Upper lobe of right lung (tissue), 1 donor: ENCODE data around the gene PPARA. TPM values are rescaled to one million over a fixed set of nuclear protein-coding genes. Genes with fewer than 3 reads are reported as not detected.
A peak's percentile ranks its signal among the peaks of the same experiment; 100 is the strongest.

ENCODE experiments used
- ATAC-seq: fragments of 200-7000 bp; cut with Tn5 transposase; one replicate; pipeline ENCODE4 v1.9.1; 2020; ENCODE audit warnings: mild to moderate bottlenecking, moderate library complexity
- DNase-seq: peaks from one replicate; pipeline ENCODE4 v3.0.0-alpha.2; 2020
- H3K27ac ChIP-seq: fragments of 200-600 bp; one replicate; pipeline ENCODE4 v1.8.0; 2022
- H3K27me3 ChIP-seq: fragments of 200-600 bp; one replicate; pipeline ENCODE4 v1.8.0; 2022; ENCODE audit warnings: mild to moderate bottlenecking
- H3K36me3 ChIP-seq: fragments of 200-600 bp; one replicate; pipeline ENCODE4 v1.8.0; 2022
- H3K4me1 ChIP-seq: fragments of 200-600 bp; one replicate; pipeline ENCODE4 v1.8.0; 2022
- H3K4me3 ChIP-seq: fragments of 200-600 bp; one replicate; pipeline ENCODE4 v1.8.0; 2022; ENCODE audit warnings: mild to moderate bottlenecking
- H3K9me3 ChIP-seq: fragments of 200-600 bp; one replicate; pipeline ENCODE4 v1.8.0; 2022
- CTCF ChIP-seq: fragments of 200-600 bp; IDR thresholded peaks from one replicate; pipeline ENCODE4 v1.8.0; 2022; ENCODE audit warnings: antibody characterized with exemption
- intact Hi-C: fragments of 100-400 bp; cut with DNase I; formaldehyde crosslinking; loops from one replicate; pipeline ENCODE4 v1.11.0; 2022
- total RNA-seq: library from RNA; stranded (reverse); fragmentation: NEBNext Ultra II Directional; extraction: Animal tissue kit (Norgen Biotek cat#: 25700); gene quantifications from one replicate; pipeline ENCODE4 v1.2.1, GENCODE V29; 2021
- donor health status: DM: no; HTN: yes; CAD: no; lungs with severe emphysema.

The PPARA gene
- total RNA-seq, 1 donor from 2014 or later = 18.4 TPM

GRCh38 chr22:46224044-46224897, 73.9 kb downstream of the PPARA start:
- intact Hi-C loops = no loop called here
- ATAC-seq (no peak), DNase-seq (no peak)
- no peak overlapping the region for H3K4me3 ChIP-seq
- H3K27me3 ChIP-seq = no peaks in the 10 kb centered on the region
- H3K27ac ChIP-seq = no peak overlapping the region
- no peaks in the 10 kb centered on the region for H3K4me1 ChIP-seq
- H3K9me3 ChIP-seq = no peaks in the 10 kb centered on the region
- no peak for TF ChIP-seq CTCF
- H3K36me3 ChIP-seq = peaks cover 37% of the 10 kb centered on the region

DNA sequence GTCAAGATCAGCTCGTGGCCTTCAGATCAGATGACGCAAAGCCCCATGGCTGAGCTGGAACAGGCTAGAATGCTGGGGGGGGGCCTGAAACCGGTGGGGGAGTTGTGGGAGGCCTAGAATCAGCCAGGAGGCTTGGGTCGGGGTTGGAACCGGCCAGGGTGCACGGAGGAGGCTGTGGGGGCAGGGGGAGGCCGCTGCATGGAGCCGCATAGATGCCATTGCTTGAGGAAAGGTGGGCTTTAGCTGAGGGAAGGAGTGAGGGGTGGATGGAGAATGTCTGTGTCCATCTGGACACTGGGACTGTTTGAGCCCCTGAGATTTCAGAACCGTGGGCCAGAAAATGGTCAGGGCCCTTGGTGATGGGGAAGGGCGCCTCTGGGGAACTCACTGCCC, 74.6 kb downstream of the PPARA start:
- Histone ChIP-seq H3K36me3 (peaks cover 31% of the 10 kb centered on the region), H3K4me1 (no peaks in the 10 kb centered on the region), H3K9me3 (no peaks in the 10 kb centered on the region), H3K27me3 (no peaks in the 10 kb centered on the region), H3K4me3 (no peak overlapping the region), H3K27ac (no peak overlapping the region)
- no peak for ATAC-seq
- TF ChIP-seq CTCF = no peak
- intact Hi-C loops = no loop called here
- DNase-seq = no peak

- H3K27me3 ChIP-seq = no peaks in the 10 kb centered on the region
- TF ChIP-seq CTCF = no peak
- peaks cover 23% of the 10 kb centered on the region for H3K36me3 ChIP-seq
- H3K4me3 ChIP-seq = no peak overlapping the region
- no peaks in the 10 kb centered on the region for H3K4me1 ChIP-seq
- intact Hi-C loops = no loop called here
- DNase-seq = no peak
- ATAC-seq = peak; percentile 28
- H3K9me3 ChIP-seq = no peaks in the 10 kb centered on the region
- H3K27ac ChIP-seq = no peak overlapping the region
These were observed 75.3 kb downstream of the PPARA start for GRCh38 chr22:46225631-46226030.

- DNase-seq = no peak
- Histone ChIP-seq H3K36me3 (peaks cover 16% of the 10 kb centered on the region), H3K9me3 (no peaks in the 10 kb centered on the region), H3K4me3 (no peak overlapping the region), H3K4me1 (no peaks in the 10 kb centered on the region), H3K27me3 (no peaks in the 10 kb centered on the region), H3K27ac (no peak overlapping the region)
- ATAC-seq = no peak
- no peak for TF ChIP-seq CTCF
- intact Hi-C loops = no loop called here
These were observed 76.3 kb downstream of the PPARA start for GRCh38 chr22:46226577-46226976.

DNA sequence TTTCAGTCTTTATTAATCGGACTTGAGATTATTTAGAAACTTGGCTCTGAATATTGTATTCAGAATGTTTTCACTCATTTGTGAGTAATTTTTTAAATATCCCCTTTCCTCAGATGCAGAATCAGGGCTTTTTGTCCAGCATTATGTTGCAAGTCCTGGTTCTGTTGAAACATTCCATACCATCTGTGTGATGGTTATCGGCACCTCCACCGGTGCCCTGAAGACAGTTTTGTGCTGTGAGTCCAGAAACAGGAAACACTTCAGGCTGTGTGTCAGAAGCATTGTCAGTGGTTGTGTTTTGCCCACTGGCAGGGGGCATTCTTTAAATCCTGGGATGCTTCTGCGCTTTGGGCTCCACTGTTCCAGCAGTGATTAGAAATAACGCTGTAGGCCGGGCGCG, 79.4 kb downstream of the PPARA start:
- ATAC-seq = no peak
- intact Hi-C loops = no loop called here
- Histone ChIP-seq H3K27ac (no peak overlapping the region), H3K36me3 (peaks cover 14% of the 10 kb centered on the region), H3K4me3 (no peak overlapping the region), H3K27me3 (no peaks in the 10 kb centered on the region), H3K9me3 (no peaks in the 10 kb centered on the region), H3K4me1 (no peaks in the 10 kb centered on the region)
- no peak for TF ChIP-seq CTCF
- no peak for DNase-seq
